Thoracic aorta (tissue), 2 donors: ENCODE data around the gene TP53TG5. TPM values are rescaled to one million over a fixed set of nuclear protein-coding genes. Genes with fewer than 3 reads are reported as not detected.

Experiments
- ATAC-seq: fragments of 150-250 bp; one replicate; pipeline ENCODE4 v1.8.0; 2017; ENCODE audit warnings: low read depth; ENCODE audit not compliant: insufficient number of reproducible peaks, low FRiP score
- DNase-seq: peaks from one replicate; pipeline ENCODE4 v3.0.0-alpha.2; 2020; ENCODE audit warnings: low spot score
- H3K27ac ChIP-seq, 2 donors: fragments of 200-600 bp; sonication (generic); 1 replicate in 1 of 2; 2 replicates in 1 of 2; pipeline ENCODE4 v1.5.1; 2016; ENCODE audit warnings: mild to moderate bottlenecking in 2 of 2, moderate library complexity in 2 of 2
- H3K27me3 ChIP-seq: fragments of 200-600 bp; sonication (generic); replicated peaks from 2 replicates; pipeline ENCODE4 v1.6.0; 2016; ENCODE audit warnings: mild to moderate bottlenecking; ENCODE audit not compliant: insufficient read depth
- H3K36me3 ChIP-seq: fragments of 200-600 bp; sonication (generic); one replicate; pipeline ENCODE4 v1.5.1; 2016
- H3K4me1 ChIP-seq, 2 donors: fragments of 200-600 bp; sonication (generic); 1 replicate in 1 of 2; 2 replicates in 1 of 2; pipeline versions ENCODE4 v1.5.1 to v1.6.0; 2016; ENCODE audit warnings: low read depth in 2 of 2, mild to moderate bottlenecking in 1 of 2; ENCODE audit not compliant: control insufficient read depth in 1 of 2
- H3K4me3 ChIP-seq: fragments of 200-600 bp; sonication (generic); 2 replicates; pipeline ENCODE4 v1.5.1; 2016; ENCODE audit warnings: mild to moderate bottlenecking
- H3K9me3 ChIP-seq: fragments of 200-600 bp; sonication (generic); 2 replicates; pipeline ENCODE4 v1.5.1; 2016
- total RNA-seq, 2 donors: library from RNA; depleted of rRNA; stranded (reverse); fragments of >200 nt; gene quantifications; one replicate each; pipeline versions ENCODE4 v1.1.0 to v1.2.3, GENCODE V29; 2016
- TF ChIP-seq, protein P1 (sequence below): fragments of 200-600 bp; sonication (generic); IDR thresholded peaks from one replicate; pipeline ENCODE4 v1.5.1; 2019; ENCODE audit warnings: antibody characterized with exemption

Gene TP53TG5
- total RNA-seq, 2 donors from 2014 or later = not detected

GRCh38 chr20:45345104-45345936 is 32.8 kb downstream of the TP53TG5 start:
- DNase-seq (no peak), ATAC-seq (no peak)
- H3K4me1 ChIP-seq = peaks cover 47 to 77% of the 10 kb centered on the region in 2 donors

DNA sequence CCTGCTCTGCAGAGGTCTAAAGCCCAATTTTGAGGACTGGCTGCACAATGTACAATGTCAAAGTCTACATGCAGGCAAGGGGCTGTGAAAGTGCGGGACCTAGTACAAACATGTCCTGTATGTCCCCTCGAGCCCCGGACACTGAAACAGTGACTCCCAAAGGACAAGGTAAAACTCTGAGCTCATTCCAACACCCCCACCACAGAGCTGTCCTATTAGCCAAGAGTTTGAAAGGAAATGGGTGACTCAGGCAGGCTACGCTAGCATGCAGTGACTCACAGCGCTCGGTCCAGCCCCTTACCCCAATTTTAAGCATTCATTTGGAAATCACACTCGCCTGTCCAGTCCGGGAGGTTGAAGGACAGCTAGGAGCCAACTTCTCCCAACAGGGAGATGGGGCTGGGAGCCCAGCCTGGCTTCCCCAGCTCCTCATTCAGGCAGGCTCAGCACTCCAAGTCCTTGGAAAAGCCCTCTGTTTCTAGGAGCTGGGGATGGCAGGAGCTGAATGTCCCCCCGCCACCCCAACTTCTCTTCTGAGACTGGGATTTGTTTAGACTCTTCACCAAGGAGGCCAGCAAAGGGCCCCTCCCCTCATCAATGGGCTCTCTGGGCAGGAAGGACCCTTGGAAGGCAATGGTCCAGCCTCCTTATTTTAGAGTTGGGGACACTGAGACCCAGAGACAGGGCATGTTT is 33.8 kb downstream of the TP53TG5 start:
- Histone ChIP-seq H3K4me1 (peaks cover 47 to 87% of the 10 kb centered on the region in 2 donors), H3K4me3 (peak overlapping the region; percentile 85), H3K27ac (peak overlapping the region; percentile 93 to 96), H3K36me3 (no peaks in the 10 kb centered on the region), H3K9me3 (no peaks in the 10 kb centered on the region), H3K27me3 (no peaks in the 10 kb centered on the region)
- TF ChIP-seq, protein P1, sequence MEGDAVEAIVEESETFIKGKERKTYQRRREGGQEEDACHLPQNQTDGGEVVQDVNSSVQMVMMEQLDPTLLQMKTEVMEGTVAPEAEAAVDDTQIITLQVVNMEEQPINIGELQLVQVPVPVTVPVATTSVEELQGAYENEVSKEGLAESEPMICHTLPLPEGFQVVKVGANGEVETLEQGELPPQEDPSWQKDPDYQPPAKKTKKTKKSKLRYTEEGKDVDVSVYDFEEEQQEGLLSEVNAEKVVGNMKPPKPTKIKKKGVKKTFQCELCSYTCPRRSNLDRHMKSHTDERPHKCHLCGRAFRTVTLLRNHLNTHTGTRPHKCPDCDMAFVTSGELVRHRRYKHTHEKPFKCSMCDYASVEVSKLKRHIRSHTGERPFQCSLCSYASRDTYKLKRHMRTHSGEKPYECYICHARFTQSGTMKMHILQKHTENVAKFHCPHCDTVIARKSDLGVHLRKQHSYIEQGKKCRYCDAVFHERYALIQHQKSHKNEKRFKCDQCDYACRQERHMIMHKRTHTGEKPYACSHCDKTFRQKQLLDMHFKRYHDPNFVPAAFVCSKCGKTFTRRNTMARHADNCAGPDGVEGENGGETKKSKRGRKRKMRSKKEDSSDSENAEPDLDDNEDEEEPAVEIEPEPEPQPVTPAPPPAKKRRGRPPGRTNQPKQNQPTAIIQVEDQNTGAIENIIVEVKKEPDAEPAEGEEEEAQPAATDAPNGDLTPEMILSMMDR = no peak
- DNase-seq (peak; percentile 48), ATAC-seq (peak; percentile 71)

More at GRCh38 chr20:45345104-45345936, 32.8 kb downstream of the TP53TG5 start:
- Histone ChIP-seq H3K9me3 (no peaks in the 10 kb centered on the region), H3K27ac (peak overlapping the region; percentile 93 to 96), H3K36me3 (no peaks in the 10 kb centered on the region), H3K4me3 (peak overlapping the region; percentile 85), H3K27me3 (no peaks in the 10 kb centered on the region)
- TF ChIP-seq, protein P1 = no peak

DNA sequence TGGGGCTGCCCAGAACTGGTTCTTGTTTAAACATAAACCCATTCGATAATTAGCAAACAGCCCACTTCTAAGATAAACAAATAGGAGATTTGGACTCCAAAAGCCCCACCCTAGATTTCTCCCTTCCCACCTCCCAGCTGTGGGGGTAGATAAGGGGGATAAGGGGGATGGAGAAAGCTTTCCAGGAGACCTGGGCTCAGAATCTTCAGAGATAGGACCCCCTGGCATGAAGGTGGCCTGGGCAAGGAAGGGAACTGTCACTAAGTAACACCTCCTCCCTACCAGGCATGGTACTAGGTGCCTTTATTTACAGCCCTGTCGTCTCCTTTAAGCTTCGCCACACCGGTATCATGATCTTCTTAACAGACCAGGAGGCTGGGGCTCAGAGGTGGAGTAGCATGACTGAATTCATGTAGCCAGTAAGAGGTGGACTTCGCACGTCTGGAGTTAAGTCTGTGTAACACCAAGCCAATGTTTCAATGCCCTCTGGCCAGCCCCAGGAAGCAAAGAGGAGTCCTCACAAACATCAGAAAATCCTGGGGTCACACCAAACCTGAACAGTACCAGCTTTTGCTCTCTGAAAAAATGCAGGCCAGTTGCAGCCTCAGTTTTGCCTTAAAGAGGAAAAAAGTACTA is 34.5 kb downstream of the TP53TG5 start:
- ATAC-seq = no peak
- peaks cover 49 to 89% of the 10 kb centered on the region in 2 donors for H3K4me1 ChIP-seq
- peak overlapping the region; percentile 85 for H3K4me3 ChIP-seq

GRCh38 chr20:45342855-45343531 is 35.1 kb downstream of the TP53TG5 start:
- DNase-seq = no peak
- Histone ChIP-seq H3K27me3 (no peaks in the 10 kb centered on the region), H3K4me3 (peak overlapping the region; percentile 85), H3K36me3 (no peaks in the 10 kb centered on the region), H3K27ac (peak overlapping the region; percentile 93 to 96), H3K9me3 (no peaks in the 10 kb centered on the region), H3K4me1 (peaks cover 54 to 94% of the 10 kb centered on the region in 2 donors)
- TF ChIP-seq, protein P1 = no peak
- no peak for ATAC-seq

More for the DNA sequence above, 34.5 kb downstream of the TP53TG5 start:
- TF ChIP-seq, protein P1 = no peak
- H3K27ac ChIP-seq = peak overlapping the region; percentile 93 to 96
- DNase-seq = no peak
- H3K9me3 ChIP-seq = no peaks in the 10 kb centered on the region
- no peaks in the 10 kb centered on the region for H3K27me3 ChIP-seq
- H3K36me3 ChIP-seq = no peaks in the 10 kb centered on the region
